ENCODE results near the gene CEP41.

The CEP41 gene

DNA sequence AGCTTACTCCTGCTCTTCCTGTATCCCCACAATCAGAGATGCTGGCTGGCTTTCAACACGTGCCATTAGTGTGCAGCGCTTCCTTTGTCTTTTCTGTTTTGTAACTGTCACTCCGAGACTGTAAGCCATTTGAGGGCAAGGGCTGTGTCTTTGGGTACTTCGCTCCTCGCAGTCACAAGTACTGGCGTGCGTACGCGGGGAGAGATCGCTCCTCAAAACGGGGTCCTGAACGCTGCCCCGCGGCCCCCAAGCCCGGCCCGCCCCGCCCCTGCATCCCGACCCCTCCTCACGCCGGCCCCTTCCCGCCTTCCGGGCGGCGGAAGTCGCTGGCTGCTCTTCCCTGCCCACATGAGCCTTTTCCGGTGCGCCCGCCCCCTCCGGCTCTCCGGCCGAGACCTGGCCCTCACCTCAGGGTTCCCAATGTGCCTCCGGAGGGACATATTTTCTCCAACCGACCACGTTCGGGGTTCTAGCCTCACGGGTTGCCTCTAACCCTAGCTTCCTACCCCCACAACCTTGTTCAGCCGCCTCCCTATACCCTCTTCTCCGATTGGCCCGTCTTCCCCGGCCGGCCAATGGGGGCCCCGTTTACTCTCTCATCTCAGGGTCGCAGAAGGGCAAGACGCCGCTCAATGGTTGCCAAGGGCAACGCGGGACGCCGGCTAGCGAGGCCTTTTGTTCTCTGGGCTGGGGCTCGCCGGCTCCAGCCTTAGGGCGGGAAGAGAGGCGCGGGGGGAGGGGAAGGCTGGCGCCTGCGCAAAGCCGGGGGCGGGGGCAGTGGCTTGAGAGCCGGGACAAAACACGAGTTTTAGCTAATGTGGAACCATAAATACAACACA is at the start of gene CEP41:
Gene CEP41 (minus strand): TSS at position 490 of the 839 bp plus-strand sequence. CDS start 50 bp downstream, at position 440.
- TF ChIP-seq GATA2 (IDR thresholded peaks at IDR 0.05; ENCODE audit: low read depth, low read length) (no peak), GATA3 (IDR thresholded peaks at IDR 0.05; ENCODE audit: low read depth, low read length) (no peak)

GRCh38 chr7:130490311-130490791 is 49.5 kb upstream of the CEP41 start:
- TF ChIP-seq GATA3 (IDR thresholded peaks at IDR 0.05; ENCODE audit: low read depth, low read length): no peak
- no peak for TF ChIP-seq GATA2 (IDR thresholded peaks at IDR 0.05; ENCODE audit: low read depth, low read length)

GRCh38 chr7:130489140-130489983 is 48.5 kb upstream of the CEP41 start:
- TF ChIP-seq GATA3 (IDR thresholded peaks at IDR 0.05; ENCODE audit: low read depth, low read length) (no peak), GATA2 (IDR thresholded peaks at IDR 0.05; ENCODE audit: low read depth, low read length) (no peak)

GRCh38 chr7:130488392-130489139 is 47.8 kb upstream of the CEP41 start:
- no peak for TF ChIP-seq GATA2 (IDR thresholded peaks at IDR 0.05; ENCODE audit: low read depth, low read length)

DNA sequence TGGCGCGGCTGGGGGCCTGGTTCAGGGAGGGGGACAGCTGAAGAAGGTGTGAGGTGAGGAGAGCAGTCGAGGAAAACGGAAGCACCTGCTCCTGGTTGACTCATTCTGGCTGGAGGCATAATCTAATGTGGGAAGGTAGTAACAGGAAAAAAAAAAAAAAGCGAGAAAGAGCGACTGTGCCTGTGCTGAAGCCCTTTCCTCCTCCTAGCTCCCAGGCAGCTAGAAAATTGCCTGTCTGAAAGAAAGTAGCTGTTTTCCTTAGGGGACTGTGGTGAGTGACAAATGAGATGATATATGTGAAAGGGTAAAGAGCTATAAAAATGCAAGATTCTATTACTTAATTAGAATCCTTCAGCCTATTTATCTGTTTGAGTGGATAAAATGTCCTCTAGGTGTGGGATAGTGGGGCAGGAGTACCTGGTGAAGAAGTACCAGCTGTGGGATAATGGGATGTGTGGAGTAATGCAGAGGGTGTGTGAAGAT is 46.2 kb upstream of the CEP41 start:
- TF ChIP-seq GATA2 (IDR thresholded peaks at IDR 0.05; ENCODE audit: low read depth, low read length): no peak
- TF ChIP-seq GATA3 (IDR thresholded peaks at IDR 0.05; ENCODE audit: low read depth, low read length): no peak

- TF ChIP-seq GATA2 (IDR thresholded peaks at IDR 0.05; ENCODE audit: low read depth, low read length) (no peak), GATA3 (IDR thresholded peaks at IDR 0.05; ENCODE audit: low read depth, low read length) (no peak)
Measured at GRCh38 chr7:130486114-130486953, 45.5 kb upstream of the CEP41 start.

DNA sequence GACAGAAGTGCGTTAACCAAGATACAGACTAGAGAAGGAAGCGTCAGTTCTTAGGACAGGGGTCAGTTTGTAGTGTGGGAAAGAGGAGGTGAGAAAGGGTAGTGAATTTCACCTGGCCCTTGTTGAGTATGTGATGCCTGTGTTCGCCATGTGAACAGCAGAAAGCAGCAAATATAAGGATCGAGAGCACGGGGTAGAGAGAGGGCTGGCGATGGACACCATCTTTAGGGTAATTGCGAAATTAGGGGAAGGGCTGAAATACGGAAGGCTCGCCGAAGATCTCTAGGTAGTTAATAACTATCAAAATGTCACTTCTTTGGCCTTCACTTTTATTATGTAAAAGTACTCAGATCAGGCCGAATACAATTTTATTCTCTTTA is 44.9 kb upstream of the CEP41 start:
- TF ChIP-seq GATA3 (IDR thresholded peaks at IDR 0.05; ENCODE audit: low read depth, low read length) (no peak), GATA2 (IDR thresholded peaks at IDR 0.05; ENCODE audit: low read depth, low read length) (no peak)

DNA sequence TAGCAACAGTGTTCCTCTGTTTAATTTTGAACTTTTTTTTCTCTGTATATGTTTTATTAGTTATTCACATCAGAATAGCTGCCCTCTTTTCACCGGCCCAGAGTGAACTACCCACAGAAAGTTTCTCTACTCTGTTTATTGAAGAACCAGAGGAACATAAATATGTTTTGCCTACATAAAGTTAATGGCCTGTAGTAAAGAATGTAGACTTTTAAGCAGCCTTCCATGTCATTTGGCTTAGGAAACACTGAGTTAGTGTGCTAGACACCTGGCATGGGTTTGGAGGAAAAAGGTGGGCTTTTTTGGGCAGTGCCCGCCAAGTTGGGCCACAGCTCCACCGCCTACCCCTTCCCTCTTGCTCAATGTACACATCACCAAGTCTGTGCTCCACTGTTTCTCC is 42.2 kb upstream of the CEP41 start:
- TF ChIP-seq GATA3 (IDR thresholded peaks at IDR 0.05; ENCODE audit: low read depth, low read length) (no peak), GATA2 (IDR thresholded peaks at IDR 0.05; ENCODE audit: low read depth, low read length) (no peak)

DNA sequence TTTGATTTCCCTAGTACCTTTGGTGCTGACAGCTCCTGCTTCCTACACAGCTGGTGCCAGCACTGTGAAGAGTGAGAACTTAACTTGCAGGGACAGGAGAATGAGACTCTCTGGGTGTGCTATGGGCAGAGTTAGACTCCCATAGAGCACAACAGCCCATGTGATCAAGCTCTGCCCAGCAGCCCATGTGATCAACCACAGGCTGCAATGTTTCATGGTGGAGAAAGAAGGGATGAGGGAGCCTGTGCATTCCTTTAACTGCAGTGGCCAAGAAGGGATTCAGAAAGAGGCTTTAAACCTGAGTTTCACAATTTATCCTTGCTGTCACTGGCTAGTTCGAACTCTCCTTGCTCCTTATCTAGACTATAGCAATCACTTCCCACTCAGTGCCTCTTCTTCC is 41.1 kb upstream of the CEP41 start:
- TF ChIP-seq GATA3 (IDR thresholded peaks at IDR 0.05; ENCODE audit: low read depth, low read length): no peak
- TF ChIP-seq GATA2 (IDR thresholded peaks at IDR 0.05; ENCODE audit: low read depth, low read length): no peak

DNA sequence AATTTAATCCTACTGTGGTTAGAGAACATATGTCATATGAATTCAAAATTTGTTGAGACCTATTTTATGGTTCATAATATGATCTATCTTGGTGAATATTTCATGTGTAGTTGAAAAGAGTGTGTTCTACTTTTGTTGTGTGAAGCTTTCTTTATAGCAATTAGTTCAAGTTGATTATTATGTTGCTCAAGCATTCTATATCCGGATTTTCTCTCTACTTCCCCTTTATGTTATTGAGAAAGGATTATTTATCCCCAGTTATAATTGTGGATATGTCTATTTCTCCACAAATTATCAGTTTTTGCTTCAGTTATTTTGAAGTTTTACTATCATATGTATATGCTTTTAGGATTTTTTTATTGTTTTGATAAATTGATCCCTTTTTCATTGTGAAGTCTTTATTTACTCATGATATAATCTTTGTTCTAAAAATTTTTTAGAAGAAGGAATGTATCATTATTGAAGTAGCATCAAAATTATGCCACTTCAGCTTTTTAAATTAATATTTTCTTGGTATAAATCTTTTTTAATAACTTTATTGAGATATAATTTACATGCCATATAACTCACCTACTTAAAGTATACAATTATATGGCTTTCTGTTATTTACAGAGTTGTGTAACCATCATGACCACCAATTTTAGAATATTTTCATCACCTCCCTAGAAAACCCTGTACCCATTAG is 39.0 kb upstream of the CEP41 start:
- TF ChIP-seq GATA2 (IDR thresholded peaks at IDR 0.05; ENCODE audit: low read depth, low read length) (no peak), GATA3 (IDR thresholded peaks at IDR 0.05; ENCODE audit: low read depth, low read length) (no peak)

GRCh38 chr7:130478991-130479390 is 38.2 kb upstream of the CEP41 start:
- TF ChIP-seq GATA3 (IDR thresholded peaks at IDR 0.05; ENCODE audit: low read depth, low read length): no peak
- TF ChIP-seq GATA2 (IDR thresholded peaks at IDR 0.05; ENCODE audit: low read depth, low read length): no peak

- TF ChIP-seq GATA3 (IDR thresholded peaks at IDR 0.05; ENCODE audit: low read depth, low read length) (no peak), GATA2 (IDR thresholded peaks at IDR 0.05; ENCODE audit: low read depth, low read length) (no peak)
Measured at GRCh38 chr7:130476297-130477150, 35.7 kb upstream of the CEP41 start.
